SU-DHL-6 (cell line): ENCODE data around the gene SDK1.

Experiments
- EZH2phosphoT487 ChIP-seq: fragments of 200-600 bp; sonication (generic), shearing (Covaris generic); conservative IDR thresholded peaks from 2 replicates; pipeline ENCODE4 v1.6.1; 2018; ENCODE audit warnings: mild to moderate bottlenecking, antibody characterized with exemption, low read length, moderate library complexity, mixed read lengths
- TF ChIP-seq, protein P1 (sequence below): fragments of 200-600 bp; sonication (generic); IDR thresholded peaks from one replicate; pipeline ENCODE4 v1.5.1; 2017; ENCODE audit warnings: antibody characterized with exemption, mild to moderate bottlenecking, low read length, moderate library complexity; ENCODE audit not compliant: insufficient read depth, poor library complexity, severe bottlenecking

DNA sequence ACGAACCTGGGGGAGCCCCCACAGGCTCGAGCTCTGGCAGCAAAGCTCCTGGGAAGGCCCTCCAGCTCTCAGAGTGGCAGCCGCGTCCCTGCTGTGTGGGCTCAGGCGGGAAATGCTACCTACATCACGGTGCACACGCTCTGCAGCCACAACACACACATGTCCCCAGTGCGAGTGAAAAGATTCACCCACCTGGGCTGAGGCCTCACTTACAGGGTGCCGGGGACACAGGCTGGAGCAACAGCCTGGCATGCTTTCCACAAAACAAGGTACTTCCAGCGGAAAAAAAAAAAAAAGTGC, 970.6 kb downstream of the SDK1 start:
- TF ChIP-seq, protein P1, sequence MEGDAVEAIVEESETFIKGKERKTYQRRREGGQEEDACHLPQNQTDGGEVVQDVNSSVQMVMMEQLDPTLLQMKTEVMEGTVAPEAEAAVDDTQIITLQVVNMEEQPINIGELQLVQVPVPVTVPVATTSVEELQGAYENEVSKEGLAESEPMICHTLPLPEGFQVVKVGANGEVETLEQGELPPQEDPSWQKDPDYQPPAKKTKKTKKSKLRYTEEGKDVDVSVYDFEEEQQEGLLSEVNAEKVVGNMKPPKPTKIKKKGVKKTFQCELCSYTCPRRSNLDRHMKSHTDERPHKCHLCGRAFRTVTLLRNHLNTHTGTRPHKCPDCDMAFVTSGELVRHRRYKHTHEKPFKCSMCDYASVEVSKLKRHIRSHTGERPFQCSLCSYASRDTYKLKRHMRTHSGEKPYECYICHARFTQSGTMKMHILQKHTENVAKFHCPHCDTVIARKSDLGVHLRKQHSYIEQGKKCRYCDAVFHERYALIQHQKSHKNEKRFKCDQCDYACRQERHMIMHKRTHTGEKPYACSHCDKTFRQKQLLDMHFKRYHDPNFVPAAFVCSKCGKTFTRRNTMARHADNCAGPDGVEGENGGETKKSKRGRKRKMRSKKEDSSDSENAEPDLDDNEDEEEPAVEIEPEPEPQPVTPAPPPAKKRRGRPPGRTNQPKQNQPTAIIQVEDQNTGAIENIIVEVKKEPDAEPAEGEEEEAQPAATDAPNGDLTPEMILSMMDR = no peak
- no peak for TF ChIP-seq EZH2phosphoT487
